Right lobe of liver (tissue), 4 donors: ENCODE data around the gene CEP43.

Source experiments
- CTCF ChIP-seq, 4 donors: fragments of 200-600 bp in 3 of 4; fragments of 450-650 bp in 1 of 4; IDR thresholded peaks; one replicate each; pipeline versions ENCODE4 v1.5.1 to v1.8.0; 2016 to 2022; ENCODE audit warnings: antibody characterized with exemption in 4 of 4, mild to moderate bottlenecking in 2 of 4
- POLR2A ChIP-seq: fragments of 450-650 bp; IDR thresholded peaks from one replicate; pipeline ENCODE4 v1.6.1; 2017; ENCODE audit warnings: antibody characterized with exemption, mild to moderate bottlenecking
- donor health status: DM: no; HTN: no; CAD: no.
- donor health status: DM: no; HTN: no; CAD: no.
- donor health status: DM: no; HTN: yes; CAD: no.

- TF ChIP-seq POLR2A (no peak), CTCF (IDR thresholded peaks at IDR 0.05) (no peak)
These were observed 16.1 kb downstream of the CEP43 start for GRCh38 chr6:167015302-167015701.
